Uterus (tissue), 4 donors: ENCODE results near the gene PTCH1. TPM values are rescaled to one million over a fixed set of nuclear protein-coding genes. Genes with fewer than 3 reads are reported as not detected.
A peak's percentile ranks its signal among the peaks of the same experiment; 100 is the strongest.

ENCODE experiments used
- DNase-seq, 2 donors: peaks; one replicate each; pipeline ENCODE4 v3.0.0-alpha.2; 2019 to 2020
- H3K27ac ChIP-seq, 2 donors: fragments of 200-600 bp; sonication (generic); 1 replicate in 1 of 2; 2 replicates in 1 of 2; pipeline ENCODE4 v1.5.1; 2016 to 2018
- H3K27me3 ChIP-seq, 2 donors: fragments of 200-600 bp; sonication (generic); one replicate each; pipeline ENCODE4 v1.5.1; 2018 to 2019; ENCODE audit warnings: control low read depth in 1 of 2
- H3K36me3 ChIP-seq, 2 donors: fragments of 200-600 bp; sonication (generic); one replicate each; pipeline ENCODE4 v1.5.1; 2019; ENCODE audit warnings: control low read depth in 1 of 2
- H3K4me1 ChIP-seq, 2 donors: fragments of 200-600 bp; sonication (generic); one replicate each; pipeline ENCODE4 v1.5.1; 2018 to 2019; ENCODE audit warnings: control low read depth in 1 of 2
- H3K4me3 ChIP-seq, 2 donors: fragments of 200-600 bp; sonication (generic); 1 replicate in 1 of 2; 2 replicates in 1 of 2; pipeline ENCODE4 v1.5.1; 2018 to 2019; ENCODE audit warnings: mild to moderate bottlenecking in 1 of 2
- H3K9me3 ChIP-seq, 2 donors: fragments of 200-600 bp; sonication (generic); one replicate each; pipeline ENCODE4 v1.5.1; 2019; ENCODE audit warnings: control low read depth in 1 of 2
- CTCF ChIP-seq, 4 experiments: fragments of 200-600 bp in 2 of 4; fragments of 450-650 bp in 2 of 4; sonication (generic) in 2 of 4; IDR thresholded peaks; one replicate each; pipeline ENCODE4 v1.5.1; 2016 to 2019; ENCODE audit warnings: antibody characterized with exemption in 4 of 4, mild to moderate bottlenecking in 2 of 4, moderate library complexity in 1 of 4
- POLR2A ChIP-seq, 2 donors: fragments of 450-650 bp; IDR thresholded peaks; one replicate each; pipeline ENCODE4 v1.6.1; 2016; ENCODE audit warnings: antibody characterized with exemption in 2 of 2, mild to moderate bottlenecking in 1 of 2, moderate library complexity in 1 of 2
- intact Hi-C: fragments of 100-400 bp; cut with DNase I; formaldehyde crosslinking; loops from one replicate; pipeline ENCODE4 v1.15.1; 2023; ENCODE audit warnings: low total_unique reads
- total RNA-seq, 4 donors: library from RNA; depleted of rRNA in 3 of 4; stranded (reverse); fragments of >200 nt in 3 of 4; gene quantifications; one replicate each; pipeline versions ENCODE4 v1.1.0 to v1.2.4, GENCODE V29; 2014 to 2023
- donor health status: DM: yes; HTN: yes; CAD: no.

PTCH1 gene
- total RNA-seq, 4 donors from 2014 or later: 7.4 to 24.6 (median 10.8) TPM

GRCh38 chr9:95477885-95478284 lies 38.9 kb downstream of the PTCH1 start:
- H3K4me3 ChIP-seq: no peak overlapping the region
- no peaks in the 10 kb centered on the region for H3K27me3 ChIP-seq
- H3K27ac ChIP-seq: no peak overlapping the region
- H3K4me1 ChIP-seq: no peaks in the 10 kb centered on the region
- DNase-seq: no peak
- TF ChIP-seq CTCF (IDR thresholded peaks at IDR 0.05): no peak
- TF ChIP-seq POLR2A (IDR thresholded peaks at IDR 0.05): no peak
- no peaks in the 10 kb centered on the region for H3K9me3 ChIP-seq
- no peaks in the 10 kb centered on the region for H3K36me3 ChIP-seq
- intact Hi-C loops: no loop called here

GRCh38 chr9:95477441-95477840 lies 39.3 kb downstream of the PTCH1 start:
- H3K4me1 ChIP-seq: no peaks in the 10 kb centered on the region
- no peaks in the 10 kb centered on the region for H3K27me3 ChIP-seq
- no peak for DNase-seq
- no peak for TF ChIP-seq CTCF (IDR thresholded peaks at IDR 0.05)
- TF ChIP-seq POLR2A (IDR thresholded peaks at IDR 0.05): no peak
- H3K4me3 ChIP-seq: no peak overlapping the region
- H3K9me3 ChIP-seq: no peaks in the 10 kb centered on the region
- no peak overlapping the region for H3K27ac ChIP-seq
- intact Hi-C loops: no loop called here
- H3K36me3 ChIP-seq: no peaks in the 10 kb centered on the region

- no peak for DNase-seq
- Histone ChIP-seq H3K27ac (no peak overlapping the region), H3K4me1 (no peaks in the 10 kb centered on the region), H3K4me3 (no peak overlapping the region), H3K9me3 (no peaks in the 10 kb centered on the region), H3K27me3 (no peaks in the 10 kb centered on the region), H3K36me3 (no peaks in the 10 kb centered on the region)
- TF ChIP-seq POLR2A (IDR thresholded peaks at IDR 0.05) (no peak), CTCF (IDR thresholded peaks at IDR 0.05) (no peak)
- intact Hi-C loops: no loop called here
These were observed 48.0 kb downstream of the PTCH1 start for GRCh38 chr9:95468791-95469190.

- Histone ChIP-seq H3K27me3 (no peaks in the 10 kb centered on the region), H3K9me3 (no peaks in the 10 kb centered on the region), H3K27ac (no peak overlapping the region), H3K4me3 (no peak overlapping the region), H3K4me1 (no peaks in the 10 kb centered on the region), H3K36me3 (no peaks in the 10 kb centered on the region)
- TF ChIP-seq POLR2A (IDR thresholded peaks at IDR 0.05): no peak
- TF ChIP-seq CTCF (IDR thresholded peaks at IDR 0.05): no peak
- no peak for DNase-seq
- intact Hi-C loops: no loop called here
These were observed 51.7 kb downstream of the PTCH1 start for GRCh38 chr9:95465115-95465514.

- peak overlapping the region in 1 of 2 donors; percentile 4 for H3K4me3 ChIP-seq
- H3K27me3 ChIP-seq: no peaks in the 10 kb centered on the region
- H3K27ac ChIP-seq: peak overlapping the region; percentile 18 to 49
- no peak for DNase-seq
- TF ChIP-seq POLR2A (IDR thresholded peaks at IDR 0.05): no peak
- no peak for TF ChIP-seq CTCF (IDR thresholded peaks at IDR 0.05)
- intact Hi-C loops: no loop called here
- no peaks in the 10 kb centered on the region for H3K36me3 ChIP-seq
- no peaks in the 10 kb centered on the region for H3K4me1 ChIP-seq
- no peaks in the 10 kb centered on the region for H3K9me3 ChIP-seq
These were observed 53.4 kb downstream of the PTCH1 start for GRCh38 chr9:95463148-95464060.
